Measurements from ENCODE around the gene TMEM18.

- TF ChIP-seq CTCF (IDR thresholded peaks at IDR 0.05) = no peak
- TF ChIP-seq POLR2A (IDR thresholded peaks at IDR 0.05) = no peak
Measured at GRCh38 chr2:647003-647560, 30.1 kb downstream of the TMEM18 start.
